Sigmoid colon (tissue), 7 donors: ENCODE data around the gene CETN3. TPM values are rescaled to one million over a fixed set of nuclear protein-coding genes. Genes with fewer than 3 reads are reported as not detected.
"Not testable (repeated sequence)": the region's sequence is repeated elsewhere in the genome, so short reads cannot be mapped to it uniquely, and the experiment has no call there.

Source experiments
- DNase-seq: peaks from one replicate; pipeline ENCODE4 v3.0.0-alpha.2; 2019
- H3K27ac ChIP-seq, 4 donors: fragments of 200-600 bp; sonication (generic); one replicate each; pipeline ENCODE4 v1.5.1; 2016 to 2019; ENCODE audit warnings: mild to moderate bottlenecking in 1 of 4
- H3K27me3 ChIP-seq, 3 donors: fragments of 200-600 bp; sonication (generic); one replicate each; pipeline ENCODE4 v1.5.1; 2019; ENCODE audit warnings: mild to moderate bottlenecking in 1 of 3
- H3K36me3 ChIP-seq, 4 donors: fragments of 200-600 bp; sonication (generic); one replicate each; pipeline ENCODE4 v1.5.1; 2016 to 2019
- H3K4me1 ChIP-seq, 4 donors: fragments of 200-600 bp; sonication (generic); one replicate each; pipeline ENCODE4 v1.5.1; 2017 to 2019
- H3K4me3 ChIP-seq, 4 donors: fragments of 200-600 bp; sonication (generic); one replicate each; pipeline ENCODE4 v1.5.1; 2017 to 2019; ENCODE audit warnings: mild to moderate bottlenecking in 2 of 4, moderate library complexity in 1 of 4
- H3K9me3 ChIP-seq, 4 donors: fragments of 200-600 bp in 3 of 4; sonication (generic) in 3 of 4; one replicate each; pipeline versions ENCODE4 v1.5.1 to v1.6.1; 2013 to 2019
- EP300 ChIP-seq, 4 donors: sonication (generic); formaldehyde crosslinking; IDR thresholded peaks; one replicate each; pipeline ENCODE4 v1.6.1; 2017; ENCODE audit warnings: antibody characterized with exemption in 4 of 4
- POLR2A ChIP-seq, 2 donors: fragments of 450-650 bp; IDR thresholded peaks; one replicate each; pipeline ENCODE4 v1.6.1; 2016; ENCODE audit warnings: antibody characterized with exemption in 2 of 2, mild to moderate bottlenecking in 2 of 2, moderate library complexity in 2 of 2
- POLR2AphosphoS5 ChIP-seq, 4 donors: sonication (generic); formaldehyde crosslinking; IDR thresholded peaks; one replicate each; pipeline ENCODE4 v1.6.1; 2017; ENCODE audit warnings: antibody characterized with exemption in 4 of 4
- WGBS, 2 donors: extraction: QIAGEN DNeasy Blood & Tissue Kit; methylation state at CpG; one replicate each; pipeline ENCODE4 v1.1.7; 2013; 5-methylcytosine and 5-hydroxymethylcytosine counted together
- intact Hi-C: fragments of 100-400 bp; cut with DNase I; formaldehyde crosslinking; loops from one replicate; pipeline ENCODE4 v1.15.1; 2023
- polyA plus RNA-seq, 3 donors: library from polyadenylated mRNA; stranded (reverse); fragments of 200-250 nt; gene quantifications; one replicate each; pipeline ENCODE4 v1.2.3, GENCODE V29; 2013
- total RNA-seq, 4 donors: library from RNA; depleted of rRNA; stranded (reverse); fragments of >200 nt; gene quantifications; one replicate each; pipeline ENCODE4 v1.1.0, GENCODE V29; 2016
- TF ChIP-seq, protein P1 (sequence below), 4 experiments: fragments of 450-650 bp in 3 of 4; fragments of 200-600 bp in 1 of 4; IDR thresholded peaks; one replicate each; pipeline ENCODE4 v1.5.1; 2016 to 2019; ENCODE audit warnings: antibody characterized with exemption in 4 of 4, mild to moderate bottlenecking in 3 of 4, moderate library complexity in 2 of 4
- donor health status: healthy with polysubstance abuse.
- donor health status: Bipolar disorder and iron deficiency.
- donor health status: healthy.

Gene CETN3
- total and polyA plus RNA-seq, 7 donors = 2.8 to 36.0 (median 13.2) TPM

DNA sequence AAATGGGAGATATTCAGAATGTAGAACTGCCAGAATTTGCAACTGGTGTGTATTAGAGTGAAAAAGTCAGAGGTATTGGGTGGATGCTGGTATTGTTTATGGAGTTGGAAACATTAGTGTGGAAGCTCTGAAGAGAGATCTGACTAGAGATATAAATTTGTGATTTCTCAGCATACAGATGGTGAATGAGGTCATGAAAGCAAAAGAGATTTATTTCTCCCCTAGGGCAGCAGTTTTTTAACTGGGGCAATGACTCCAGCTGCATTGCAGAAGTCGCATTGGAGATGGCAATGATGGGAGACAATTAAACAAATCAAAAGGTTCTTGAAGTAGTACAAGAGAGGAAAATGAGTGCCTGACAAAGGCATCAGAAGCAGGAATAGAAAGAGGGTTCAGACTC is 64.9 kb downstream of the CETN3 start:
- no peaks in the 10 kb centered on the region for H3K9me3 ChIP-seq
- no peaks in the 10 kb centered on the region for H3K36me3 ChIP-seq
- TF ChIP-seq, protein P1, sequence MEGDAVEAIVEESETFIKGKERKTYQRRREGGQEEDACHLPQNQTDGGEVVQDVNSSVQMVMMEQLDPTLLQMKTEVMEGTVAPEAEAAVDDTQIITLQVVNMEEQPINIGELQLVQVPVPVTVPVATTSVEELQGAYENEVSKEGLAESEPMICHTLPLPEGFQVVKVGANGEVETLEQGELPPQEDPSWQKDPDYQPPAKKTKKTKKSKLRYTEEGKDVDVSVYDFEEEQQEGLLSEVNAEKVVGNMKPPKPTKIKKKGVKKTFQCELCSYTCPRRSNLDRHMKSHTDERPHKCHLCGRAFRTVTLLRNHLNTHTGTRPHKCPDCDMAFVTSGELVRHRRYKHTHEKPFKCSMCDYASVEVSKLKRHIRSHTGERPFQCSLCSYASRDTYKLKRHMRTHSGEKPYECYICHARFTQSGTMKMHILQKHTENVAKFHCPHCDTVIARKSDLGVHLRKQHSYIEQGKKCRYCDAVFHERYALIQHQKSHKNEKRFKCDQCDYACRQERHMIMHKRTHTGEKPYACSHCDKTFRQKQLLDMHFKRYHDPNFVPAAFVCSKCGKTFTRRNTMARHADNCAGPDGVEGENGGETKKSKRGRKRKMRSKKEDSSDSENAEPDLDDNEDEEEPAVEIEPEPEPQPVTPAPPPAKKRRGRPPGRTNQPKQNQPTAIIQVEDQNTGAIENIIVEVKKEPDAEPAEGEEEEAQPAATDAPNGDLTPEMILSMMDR (IDR thresholded peaks at IDR 0.05) = no peak
- TF ChIP-seq POLR2A (IDR thresholded peaks at IDR 0.05) (no peak), POLR2AphosphoS5 (IDR thresholded peaks at IDR 0.05) (no peak), EP300 (IDR thresholded peaks at IDR 0.05) (no peak)
- H3K27me3 ChIP-seq = no peaks in the 10 kb centered on the region
- H3K4me3 ChIP-seq = no peak overlapping the region
- intact Hi-C loops = no loop called here
- DNase-seq = no peak
- H3K4me1 ChIP-seq = no peaks in the 10 kb centered on the region
- no peak overlapping the region for H3K27ac ChIP-seq
- WGBS, 2 donors = 83 to 85% methylated on average over 1 of the region's 1 CpG

DNA sequence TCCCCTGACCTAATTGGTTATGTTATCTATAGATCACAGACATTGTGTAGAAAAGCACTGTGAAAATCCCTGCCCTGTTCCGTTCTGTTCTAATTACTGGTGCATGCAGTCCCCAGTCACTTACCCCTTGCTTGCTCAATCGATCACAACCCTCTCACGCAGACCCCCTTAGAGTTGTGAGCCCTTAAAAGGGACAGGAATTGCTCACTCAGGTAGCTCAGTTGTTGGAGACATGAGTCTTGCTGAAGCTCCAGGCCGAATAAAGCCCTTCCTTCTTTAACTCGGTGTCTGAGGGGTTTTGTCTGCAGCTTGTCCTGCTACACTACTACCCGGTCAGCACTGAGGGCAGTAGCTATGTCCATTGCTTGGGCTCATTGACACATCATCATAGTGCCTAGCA is 65.8 kb downstream of the CETN3 start:
- intact Hi-C loops, H3K4me1 ChIP-seq, H3K9me3 ChIP-seq, DNase-seq, H3K27ac ChIP-seq, H3K36me3 ChIP-seq, H3K27me3 ChIP-seq, H3K4me3 ChIP-seq: not testable (repeated sequence)
- WGBS, 2 donors = 82 to 89% methylated on average over 6 of the region's 6 CpGs

DNA sequence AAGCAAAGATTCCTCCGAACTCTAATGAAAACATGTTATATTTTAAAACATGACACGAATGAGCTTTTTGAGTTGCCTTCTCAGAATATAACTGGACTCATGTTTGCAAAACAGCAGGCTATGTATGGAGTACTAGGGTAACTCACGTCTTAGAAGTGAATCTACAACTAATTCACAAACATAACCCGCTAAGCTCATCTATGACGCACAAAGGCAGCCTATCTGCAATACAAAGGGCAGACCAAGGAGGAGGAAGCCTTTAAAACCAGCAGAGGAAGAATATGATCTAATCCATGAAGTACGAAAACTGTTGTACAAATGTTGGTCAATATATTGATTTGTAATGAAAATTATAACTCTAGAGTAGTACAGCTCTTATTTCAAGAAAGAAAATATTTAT is 67.0 kb downstream of the CETN3 start:
- Histone ChIP-seq H3K27me3 (no peaks in the 10 kb centered on the region), H3K4me3 (no peak overlapping the region), H3K36me3 (no peaks in the 10 kb centered on the region), H3K27ac (no peak overlapping the region), H3K4me1 (no peaks in the 10 kb centered on the region), H3K9me3 (no peaks in the 10 kb centered on the region)
- TF ChIP-seq POLR2A (IDR thresholded peaks at IDR 0.05) (no peak), EP300 (IDR thresholded peaks at IDR 0.05) (no peak), POLR2AphosphoS5 (IDR thresholded peaks at IDR 0.05) (no peak)
- TF ChIP-seq, protein P1 (IDR thresholded peaks at IDR 0.05) = no peak
- WGBS, 2 donors = 84 to 89% methylated on average over 6 of the region's 6 CpGs
- no peak for DNase-seq
- intact Hi-C loops = no loop called here

Other genes starting within 250 kb of the CETN3 start
- 1 to 10 TPM; 4.9 to 7.1 (median 6.1) TPM for gene MBLAC2, start 65.0 kb upstream of the CETN3 start, total RNA-seq
- 1 to 10 TPM in 2 of 3 donors, under 1 TPM in 1; 0.92 to 2.8 (median 2.4) TPM for gene MBLAC2, start 65.0 kb upstream of the CETN3 start, polyA plus RNA-seq
- gene POLR3G, start 65.1 kb upstream of the CETN3 start, total RNA-seq = 1 to 10 TPM; 1.1 to 5.8 (median 2.6) TPM
- gene POLR3G, start 65.1 kb upstream of the CETN3 start, polyA plus RNA-seq = 1 to 10 TPM in 2 of 3 donors, under 1 TPM in 1; 0.46 to 2.4 (median 1.8) TPM
- 10 to 100 TPM; 15.5 to 23.7 (median 19.2) TPM for gene LYSMD3, start 119.8 kb upstream of the CETN3 start, total RNA-seq
- 10 to 100 TPM in 1 of 3 donors, 1 to 10 TPM in 2; 8.0 to 10.4 (median 9.0) TPM for gene LYSMD3, start 119.8 kb upstream of the CETN3 start, polyA plus RNA-seq
- gene ADGRV1, start 149.0 kb upstream of the CETN3 start, total RNA-seq = 1 to 10 TPM in 1 of 4 donors, under 1 TPM in 3; 0.54 to 1.1 (median 0.74) TPM
- gene ADGRV1, start 149.0 kb upstream of the CETN3 start, polyA plus RNA-seq = 1 to 10 TPM in 1 of 3 donors, under 1 TPM in 1, not detected in 1; 0.60 to 2.1 TPM